Bronchial epithelial cell (primary cell): ENCODE measurements around the gene NPM1. TPM values are rescaled to one million over a fixed set of nuclear protein-coding genes. Genes with fewer than 3 reads are reported as not detected.
"Not testable (repeated sequence)": the region's sequence is repeated elsewhere in the genome, so short reads cannot be mapped to it uniquely, and the experiment has no call there.

ENCODE experiments used
- DNase-seq: peaks from one replicate; pipeline ENCODE4 v3.0.0-alpha.2; 2010; ENCODE audit warnings: low read depth
- FAIRE-seq: peaks from 2 replicates; lab custom pipeline; 2011; peaks lifted over from hg19 to GRCh38; lab: Jason Lieb, UNC
- H3K27me3 ChIP-seq: 2 replicates; pipeline ENCODE4 v1.5.1; 2011; ENCODE audit warnings: low read length; ENCODE audit not compliant: control insufficient read depth, insufficient read depth
- H3K36me3 ChIP-seq: 2 replicates; pipeline ENCODE4 v1.5.1; 2011; ENCODE audit warnings: low read length; ENCODE audit not compliant: control insufficient read depth, insufficient read depth
- H3K4me3 ChIP-seq: 2 replicates; pipeline ENCODE4 v1.5.1; 2011; ENCODE audit warnings: mild to moderate bottlenecking, low read depth, low read length, control low read depth
- total RNA-seq: library from RNA; depleted of rRNA; stranded (reverse); fragments of >200 nt; gene quantifications from 2 replicates; pipeline ENCODE4 v1.2.1, GENCODE V29; 2014
- TF ChIP-seq, protein P1 (sequence below): IDR thresholded peaks from 2 replicates; pipeline ENCODE4 v1.5.1; 2011; ENCODE audit warnings: mild to moderate bottlenecking, moderate library complexity, low read length, control low read depth, inconsistent platforms; ENCODE audit not compliant: insufficient read depth, severe bottlenecking

Gene NPM1
- total RNA-seq, 1 donor from 2014 or later = 2,049 TPM

DNA sequence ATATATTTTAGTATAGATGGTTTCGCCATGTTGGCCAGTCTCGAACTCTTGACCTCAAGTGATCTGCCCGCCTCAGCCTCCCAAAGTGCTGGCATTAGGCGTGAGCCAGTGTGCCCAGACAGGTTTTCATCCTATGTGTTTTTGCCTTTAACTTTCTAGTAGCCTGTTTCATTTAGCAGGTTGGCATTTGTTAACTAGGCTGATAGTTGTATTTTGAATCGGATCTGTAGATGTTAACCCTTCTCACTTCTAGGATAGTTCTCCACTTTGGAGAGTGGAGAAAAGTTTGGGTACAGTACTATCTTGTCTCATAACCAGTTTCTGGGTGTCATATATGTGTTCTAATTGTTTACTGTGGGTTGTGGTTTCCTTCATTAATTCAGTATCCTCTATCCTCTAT is 24.5 kb downstream of the NPM1 start:
- H3K36me3 ChIP-seq = peaks cover 2% of the 10 kb centered on the region
- no peak for DNase-seq
- FAIRE-seq = no peak

GRCh38 chr5:171413153-171413910 is 25.7 kb downstream of the NPM1 start:
- no peak for FAIRE-seq
- Histone ChIP-seq H3K4me3 (no peak overlapping the region), H3K36me3 (no peaks in the 10 kb centered on the region), H3K27me3 (no peaks in the 10 kb centered on the region)
- no peak for DNase-seq
- TF ChIP-seq, protein P1, sequence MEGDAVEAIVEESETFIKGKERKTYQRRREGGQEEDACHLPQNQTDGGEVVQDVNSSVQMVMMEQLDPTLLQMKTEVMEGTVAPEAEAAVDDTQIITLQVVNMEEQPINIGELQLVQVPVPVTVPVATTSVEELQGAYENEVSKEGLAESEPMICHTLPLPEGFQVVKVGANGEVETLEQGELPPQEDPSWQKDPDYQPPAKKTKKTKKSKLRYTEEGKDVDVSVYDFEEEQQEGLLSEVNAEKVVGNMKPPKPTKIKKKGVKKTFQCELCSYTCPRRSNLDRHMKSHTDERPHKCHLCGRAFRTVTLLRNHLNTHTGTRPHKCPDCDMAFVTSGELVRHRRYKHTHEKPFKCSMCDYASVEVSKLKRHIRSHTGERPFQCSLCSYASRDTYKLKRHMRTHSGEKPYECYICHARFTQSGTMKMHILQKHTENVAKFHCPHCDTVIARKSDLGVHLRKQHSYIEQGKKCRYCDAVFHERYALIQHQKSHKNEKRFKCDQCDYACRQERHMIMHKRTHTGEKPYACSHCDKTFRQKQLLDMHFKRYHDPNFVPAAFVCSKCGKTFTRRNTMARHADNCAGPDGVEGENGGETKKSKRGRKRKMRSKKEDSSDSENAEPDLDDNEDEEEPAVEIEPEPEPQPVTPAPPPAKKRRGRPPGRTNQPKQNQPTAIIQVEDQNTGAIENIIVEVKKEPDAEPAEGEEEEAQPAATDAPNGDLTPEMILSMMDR = no peak

More for the DNA sequence above, 24.5 kb downstream of the NPM1 start:
- Histone ChIP-seq H3K4me3 (no peak overlapping the region), H3K27me3 (no peaks in the 10 kb centered on the region)
- TF ChIP-seq, protein P1 = no peak

DNA sequence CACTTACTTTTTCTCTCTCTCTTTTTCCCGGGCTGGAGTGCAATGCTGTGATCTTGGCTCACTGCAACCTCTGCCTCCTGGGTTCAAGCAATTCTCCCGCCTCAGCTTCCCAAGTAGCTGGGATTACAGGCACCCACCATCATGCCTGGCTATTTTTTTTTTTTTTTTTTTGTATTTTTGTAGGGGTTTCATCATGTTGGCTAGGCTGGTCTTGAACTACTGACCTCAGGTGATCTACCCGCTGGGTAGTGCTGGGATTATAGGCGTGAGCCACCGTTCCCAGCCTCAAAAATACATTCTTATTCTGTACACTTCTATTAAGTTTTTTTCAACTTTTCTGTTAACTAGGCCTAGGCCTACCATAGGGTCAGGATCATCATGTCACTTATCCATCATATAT is 26.3 kb downstream of the NPM1 start:
- not testable (repeated sequence) for H3K4me3 ChIP-seq

DNA sequence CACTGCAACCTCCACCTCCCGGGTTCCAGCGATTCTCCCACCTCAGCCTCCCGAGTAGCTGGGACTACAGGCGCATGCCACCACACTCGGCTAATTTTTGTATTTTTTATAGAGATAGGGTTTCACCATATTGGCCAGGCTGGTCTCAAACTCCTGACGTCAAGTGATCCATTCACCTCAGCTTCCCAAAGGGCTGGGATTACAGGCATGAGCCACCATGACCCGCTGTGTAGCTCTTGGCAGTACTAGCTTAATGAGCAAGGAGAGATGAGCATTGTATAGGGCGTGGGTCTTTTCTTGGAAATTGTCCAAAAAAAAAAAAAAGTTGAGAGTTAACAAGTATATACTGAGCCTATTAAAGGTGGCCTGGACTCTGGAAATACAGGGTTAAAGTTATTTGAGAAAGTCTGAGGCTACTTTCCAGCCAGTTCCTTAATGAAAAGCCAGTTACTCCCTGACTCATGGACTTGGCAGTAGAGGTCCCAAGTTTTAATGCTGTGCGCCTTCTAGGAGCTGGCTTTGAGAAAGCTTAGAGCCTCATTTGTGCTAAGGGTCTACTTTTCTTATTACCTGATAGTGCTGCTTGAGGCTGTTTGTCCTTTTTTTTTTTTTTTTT is 27.6 kb downstream of the NPM1 start:
- TF ChIP-seq, protein P1 = no peak
- no peaks in the 10 kb centered on the region for H3K36me3 ChIP-seq
- H3K4me3 ChIP-seq = no peak overlapping the region
- no peak for DNase-seq
- peaks cover 4% of the 10 kb centered on the region for H3K27me3 ChIP-seq
- no peak for FAIRE-seq

More for the DNA sequence above, 26.3 kb downstream of the NPM1 start:
- not testable (repeated sequence) for H3K36me3 ChIP-seq, H3K27me3 ChIP-seq, DNase-seq, FAIRE-seq

- H3K27me3 ChIP-seq = peaks cover 12% of the 10 kb centered on the region
- TF ChIP-seq, protein P1 = no peak
- DNase-seq (no peak), FAIRE-seq (no peak)
- H3K4me3 ChIP-seq = no peak overlapping the region
- H3K36me3 ChIP-seq = no peaks in the 10 kb centered on the region
These were observed 28.8 kb downstream of the NPM1 start for GRCh38 chr5:171416160-171417049.
